ENCODE results near the gene PCYT1A. TPM values are rescaled to one million over a fixed set of nuclear protein-coding genes. Genes with fewer than 3 reads are reported as not detected.
"Not testable (repeated sequence)": the region's sequence is repeated elsewhere in the genome, so short reads cannot be mapped to it uniquely, and the experiment has no call there.

The PCYT1A gene
- total and polyA plus RNA-seq, 8 donors: 11.8 to 127 (median 38.3) TPM

DNA sequence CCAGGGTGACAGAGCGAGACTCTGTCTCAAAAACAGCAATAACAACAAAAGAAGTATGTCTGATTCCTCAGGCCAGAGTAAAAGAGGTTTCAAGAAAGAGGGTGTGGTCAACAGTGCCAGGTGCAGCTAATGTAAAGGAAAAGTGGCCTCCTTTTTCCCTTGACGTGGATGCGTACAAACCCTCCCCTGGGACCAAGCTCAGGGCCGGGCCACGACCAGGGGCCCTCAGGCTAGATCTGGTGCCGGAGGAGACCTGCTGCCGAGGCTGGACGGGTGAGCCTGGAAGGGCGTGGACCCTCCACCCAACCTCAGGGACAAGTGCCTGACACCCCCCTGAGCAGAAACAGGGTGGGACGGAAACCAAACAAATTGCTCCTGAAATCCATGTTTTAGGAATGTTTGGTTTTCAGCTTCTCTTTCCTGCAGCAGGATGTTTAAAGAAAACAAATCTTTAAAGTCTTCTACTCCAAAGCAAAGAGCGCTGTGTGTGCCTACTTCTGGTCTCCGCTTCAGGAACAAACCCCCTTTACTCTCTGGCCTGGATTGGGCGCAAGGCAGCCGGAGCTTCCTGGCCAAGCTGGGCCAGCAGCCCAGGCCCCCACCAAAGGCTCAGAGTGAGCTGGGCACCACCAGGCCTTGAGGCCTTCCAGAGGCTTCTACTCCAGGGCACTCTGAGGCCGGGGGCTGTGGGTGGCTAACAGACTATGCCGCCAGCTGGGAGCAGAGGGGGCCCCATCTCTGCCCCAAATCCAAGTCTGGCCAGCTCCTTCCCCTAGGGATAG is 97.8 kb downstream of the PCYT1A start:
- no peak for TF ChIP-seq POLR2AphosphoS5 (IDR thresholded peaks at IDR 0.05)
- TF ChIP-seq, protein P1, sequence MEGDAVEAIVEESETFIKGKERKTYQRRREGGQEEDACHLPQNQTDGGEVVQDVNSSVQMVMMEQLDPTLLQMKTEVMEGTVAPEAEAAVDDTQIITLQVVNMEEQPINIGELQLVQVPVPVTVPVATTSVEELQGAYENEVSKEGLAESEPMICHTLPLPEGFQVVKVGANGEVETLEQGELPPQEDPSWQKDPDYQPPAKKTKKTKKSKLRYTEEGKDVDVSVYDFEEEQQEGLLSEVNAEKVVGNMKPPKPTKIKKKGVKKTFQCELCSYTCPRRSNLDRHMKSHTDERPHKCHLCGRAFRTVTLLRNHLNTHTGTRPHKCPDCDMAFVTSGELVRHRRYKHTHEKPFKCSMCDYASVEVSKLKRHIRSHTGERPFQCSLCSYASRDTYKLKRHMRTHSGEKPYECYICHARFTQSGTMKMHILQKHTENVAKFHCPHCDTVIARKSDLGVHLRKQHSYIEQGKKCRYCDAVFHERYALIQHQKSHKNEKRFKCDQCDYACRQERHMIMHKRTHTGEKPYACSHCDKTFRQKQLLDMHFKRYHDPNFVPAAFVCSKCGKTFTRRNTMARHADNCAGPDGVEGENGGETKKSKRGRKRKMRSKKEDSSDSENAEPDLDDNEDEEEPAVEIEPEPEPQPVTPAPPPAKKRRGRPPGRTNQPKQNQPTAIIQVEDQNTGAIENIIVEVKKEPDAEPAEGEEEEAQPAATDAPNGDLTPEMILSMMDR (IDR thresholded peaks at IDR 0.05): no peak
- no peak for TF ChIP-seq POLR2A (IDR thresholded peaks at IDR 0.05)
- no peak for TF ChIP-seq EP300 (IDR thresholded peaks at IDR 0.05)
- Histone ChIP-seq H3K9me3 (no peaks in the 10 kb centered on the region), H3K36me3 (no peaks in the 10 kb centered on the region), H3K27ac (no peak overlapping the region), H3K27me3 (no peaks in the 10 kb centered on the region), H3K4me1 (peaks cover 29 to 36% (median 32%) of the 10 kb centered on the region in 4 donors), H3K4me3 (no peak overlapping the region)
- peak in 1 of 2 donors; percentile 62 for DNase-seq
- intact Hi-C loops (cut with DNase I; ENCODE audit: low total_unique reads): no loop called here
- WGBS, 5 donors: 71 to 79% (median 76%) methylated on average over 15 to 16 of the region's 16 CpGs

DNA sequence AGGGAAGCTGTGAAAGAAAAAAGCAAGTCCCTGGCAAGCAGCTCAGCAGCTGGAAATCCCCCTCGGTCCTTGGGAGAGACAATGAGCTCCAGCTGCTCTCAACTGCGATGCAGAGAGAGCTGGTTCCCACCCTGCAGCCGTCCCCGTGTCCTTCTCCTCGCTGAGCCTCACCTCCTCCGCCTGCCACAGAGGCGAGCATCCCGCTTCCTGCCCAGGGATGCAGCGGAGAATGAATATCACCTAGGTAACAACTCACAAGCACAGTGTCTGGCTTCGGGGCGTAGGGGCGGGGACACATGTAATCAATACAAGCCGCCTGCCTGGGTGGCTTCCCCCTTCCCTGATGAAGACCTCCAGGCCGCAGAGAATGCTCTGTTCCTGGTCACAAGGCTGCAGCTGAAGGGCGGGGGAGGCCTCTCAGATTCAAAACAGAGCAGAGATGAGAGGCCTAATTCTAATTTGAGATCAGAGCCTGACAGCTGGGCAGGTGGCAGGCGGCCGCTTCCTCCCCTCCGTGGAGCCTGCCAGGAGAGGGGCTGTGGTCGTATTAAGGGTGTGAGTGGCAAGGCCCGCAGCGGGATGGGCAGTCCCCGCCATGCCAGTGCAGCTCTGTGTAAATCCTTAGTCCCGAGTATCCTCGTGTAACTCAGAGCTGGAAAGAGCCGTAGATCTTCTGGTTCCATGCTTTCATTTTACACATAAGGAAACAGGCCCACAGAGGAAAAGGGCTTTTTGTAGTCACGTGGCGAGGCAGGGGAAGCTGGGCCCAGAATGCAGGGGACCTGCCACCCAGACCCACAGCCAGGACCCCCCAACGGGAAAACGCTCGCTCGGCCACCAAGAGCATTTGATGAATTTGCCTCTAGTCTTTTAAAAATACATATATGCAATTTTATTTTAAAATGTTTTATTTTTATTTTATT is 100.6 kb downstream of the PCYT1A start:
- no peak overlapping the region for H3K4me3 ChIP-seq
- H3K27me3 ChIP-seq: no peaks in the 10 kb centered on the region
- peak in 1 of 2 donors; percentile 76 for DNase-seq
- peak overlapping the region in 3 of 5 donors; percentile 13 to 41 (median 19) for H3K27ac ChIP-seq
- H3K36me3 ChIP-seq: no peaks in the 10 kb centered on the region
- peaks cover 1 to 10% (median 4%) of the 10 kb centered on the region in 4 donors for H3K4me1 ChIP-seq
- intact Hi-C loops (cut with DNase I; ENCODE audit: low total_unique reads): no loop called here
- TF ChIP-seq POLR2A (IDR thresholded peaks at IDR 0.05) (no peak), POLR2AphosphoS5 (IDR thresholded peaks at IDR 0.05) (no peak)
- TF ChIP-seq, protein P1 (IDR thresholded peaks at IDR 0.05): no peak
- H3K9me3 ChIP-seq: no peaks in the 10 kb centered on the region
- 49 to 63% (median 56%) methylated on average over 30 to 31 of the region's 31 CpGs for WGBS, 5 donors

DNA sequence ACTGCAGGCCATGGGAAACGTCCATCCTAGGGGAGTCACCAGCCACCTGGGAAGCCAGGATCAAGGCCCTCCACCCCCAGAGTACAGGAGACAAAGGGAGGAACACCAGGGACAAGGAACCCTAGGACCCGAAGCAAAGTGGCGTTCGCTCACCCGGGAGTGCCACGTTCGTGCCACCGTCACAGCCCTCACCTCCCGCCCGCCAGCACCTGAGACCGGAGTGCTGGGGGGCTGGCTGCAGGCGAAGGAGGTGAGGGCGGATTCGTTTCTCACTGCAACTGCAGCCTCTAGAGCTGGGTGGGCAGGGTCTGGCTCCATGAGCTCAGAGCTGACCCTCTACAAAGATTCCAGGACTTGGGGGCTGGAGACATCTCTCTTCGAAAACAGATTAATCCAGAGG is 102.6 kb downstream of the PCYT1A start:
- Histone ChIP-seq H3K4me3 (no peak overlapping the region), H3K36me3 (no peaks in the 10 kb centered on the region), H3K27me3 (no peaks in the 10 kb centered on the region), H3K27ac (no peak overlapping the region), H3K9me3 (no peaks in the 10 kb centered on the region), H3K4me1 (peaks cover 0 to 9% (median 0%) of the 10 kb centered on the region in 4 donors)
- 94 to 98% (median 96%) methylated on average over 15 of the region's 15 CpGs for WGBS, 5 donors
- TF ChIP-seq EP300 (IDR thresholded peaks at IDR 0.05): no peak
- TF ChIP-seq POLR2A (IDR thresholded peaks at IDR 0.05): no peak
- TF ChIP-seq POLR2AphosphoS5 (IDR thresholded peaks at IDR 0.05): no peak
- TF ChIP-seq, protein P1 (IDR thresholded peaks at IDR 0.05): no peak
- intact Hi-C loops (cut with DNase I; ENCODE audit: low total_unique reads): no loop called here
- no peak for DNase-seq

DNA sequence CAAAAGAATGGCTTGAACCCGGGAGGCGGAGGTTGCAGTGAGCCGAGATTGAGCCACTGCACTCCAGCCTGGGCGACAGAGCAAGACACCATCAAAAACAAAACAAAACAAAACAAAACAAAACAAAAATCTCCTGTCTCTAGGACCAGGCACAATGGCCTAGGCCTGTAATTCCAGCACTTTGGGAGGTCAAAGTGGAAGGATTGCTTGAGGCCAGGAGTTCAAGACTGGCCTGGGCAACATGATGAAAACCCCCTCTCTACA is 103.4 kb downstream of the PCYT1A start:
- H3K27ac ChIP-seq; H3K36me3 ChIP-seq; H3K4me3 ChIP-seq; H3K4me1 ChIP-seq; DNase-seq; intact Hi-C loops (cut with DNase I; ENCODE audit: low total_unique reads); H3K9me3 ChIP-seq; H3K27me3 ChIP-seq: not testable (repeated sequence)
- 79 to 93% (median 88%) methylated on average over 4 of the region's 4 CpGs for WGBS, 5 donors
